Measurements from ENCODE around the gene RPS26.

GRCh38 chr12:56086608-56087007 lies 44.9 kb downstream of the RPS26 start:
- TF ChIP-seq CTCF (IDR thresholded peaks at IDR 0.05) (no peak), POLR2A (IDR thresholded peaks at IDR 0.05) (no peak)
